CD4-positive, alpha-beta T cell treated with Interferon alpha-2 for 1 hour (primary cell): ENCODE results near the gene PRKAG3.
A peak's percentile ranks its signal among the peaks of the same experiment; 100 is the strongest.

ENCODE experiments used
- DNase-seq, 2 donors: peaks; one replicate each; pipeline ENCODE4 v3.0.0-alpha.2; 2020 to 2022

Gene PRKAG3

DNA sequence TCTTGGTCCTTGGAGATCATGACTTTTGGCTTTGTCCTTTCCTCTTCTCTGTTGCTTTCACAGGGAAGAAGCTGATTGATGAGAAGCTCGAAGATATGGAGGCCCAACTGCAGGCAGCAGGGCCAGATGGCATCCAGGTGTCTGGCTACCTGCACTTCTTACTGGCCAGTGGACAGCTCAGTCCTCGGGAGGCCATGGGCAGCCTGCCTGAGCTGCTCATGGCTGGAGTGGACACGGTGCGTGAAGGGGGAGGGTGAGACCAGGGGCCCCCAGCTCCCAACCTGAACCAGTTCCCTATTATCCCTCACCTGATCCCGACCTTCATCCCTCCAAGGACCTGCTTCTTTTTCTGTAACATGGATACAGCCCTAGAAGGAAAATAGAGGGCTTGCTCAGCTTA, 18.7 kb downstream of the PRKAG3 start:
- no peak for DNase-seq

DNA sequence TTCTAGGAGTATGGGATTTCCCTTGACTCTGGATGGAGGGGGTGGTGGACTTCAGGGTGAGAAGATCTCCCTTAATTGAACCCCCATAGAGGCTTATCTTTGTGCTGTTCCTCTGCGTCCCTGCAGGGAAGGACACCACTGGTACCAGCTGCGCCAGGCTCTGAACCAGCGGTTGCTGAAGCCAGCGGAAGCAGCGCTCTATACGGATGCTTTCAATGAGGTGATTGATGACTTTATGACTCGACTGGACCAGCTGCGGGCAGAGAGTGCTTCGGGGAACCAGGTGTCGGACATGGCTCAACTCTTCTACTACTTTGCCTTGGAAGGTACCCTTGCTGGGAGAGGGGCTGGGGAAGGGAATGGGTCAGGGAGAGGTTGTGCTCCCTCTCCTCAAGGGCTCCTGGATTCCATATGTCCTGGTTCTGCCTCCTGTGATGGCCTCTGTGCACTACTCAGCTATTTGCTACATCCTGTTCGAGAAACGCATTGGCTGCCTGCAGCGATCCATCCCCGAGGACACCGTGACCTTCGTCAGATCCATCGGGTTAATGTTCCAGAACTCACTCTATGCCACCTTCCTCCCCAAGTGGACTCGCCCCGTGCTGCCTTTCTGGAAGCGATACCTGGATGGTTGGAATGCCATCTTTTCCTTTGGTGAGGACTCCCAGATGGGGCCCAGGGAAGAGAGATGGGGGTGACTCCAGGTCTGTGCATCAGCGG, 19.3 kb downstream of the PRKAG3 start:
- DNase-seq: no peak

DNA sequence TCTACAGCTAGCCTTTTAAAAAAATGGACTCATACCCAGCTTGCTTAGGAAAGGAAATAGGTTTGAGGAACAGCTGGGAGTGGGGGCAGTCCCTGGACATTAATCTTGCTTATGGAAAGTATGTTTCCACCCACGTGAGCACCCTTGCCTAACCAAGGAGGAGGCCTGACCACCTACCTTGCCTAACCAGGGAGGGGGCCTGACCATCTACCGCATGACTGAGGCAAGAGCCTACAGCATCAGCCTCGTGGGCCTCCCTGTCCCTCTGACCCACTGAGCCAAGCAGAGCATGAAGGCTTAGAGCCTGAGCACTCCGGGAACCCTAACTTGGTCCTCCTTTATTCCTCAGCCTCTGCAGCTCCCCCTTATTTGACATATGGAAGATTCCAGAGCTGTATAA, 20.2 kb downstream of the PRKAG3 start:
- no peak for DNase-seq

DNA sequence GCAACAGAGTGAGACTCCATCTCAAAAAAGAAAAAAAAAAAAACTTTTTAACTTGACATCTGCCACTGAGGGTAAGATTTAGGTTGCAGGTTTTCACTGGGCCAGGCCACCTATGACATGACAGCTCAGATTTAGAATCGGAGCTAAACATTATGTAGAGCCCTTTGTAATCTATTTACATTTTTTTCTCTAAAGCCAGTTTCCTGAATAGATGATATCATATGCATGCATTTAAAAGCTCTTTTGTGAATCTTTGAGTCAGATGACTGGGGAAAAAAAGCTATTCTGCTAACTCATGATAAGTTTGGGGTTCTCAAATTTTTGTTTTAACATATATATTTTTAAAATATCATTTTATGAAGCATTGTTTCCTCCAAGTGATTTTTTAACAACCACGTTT, 21.3 kb downstream of the PRKAG3 start:
- no peak for DNase-seq

DNA sequence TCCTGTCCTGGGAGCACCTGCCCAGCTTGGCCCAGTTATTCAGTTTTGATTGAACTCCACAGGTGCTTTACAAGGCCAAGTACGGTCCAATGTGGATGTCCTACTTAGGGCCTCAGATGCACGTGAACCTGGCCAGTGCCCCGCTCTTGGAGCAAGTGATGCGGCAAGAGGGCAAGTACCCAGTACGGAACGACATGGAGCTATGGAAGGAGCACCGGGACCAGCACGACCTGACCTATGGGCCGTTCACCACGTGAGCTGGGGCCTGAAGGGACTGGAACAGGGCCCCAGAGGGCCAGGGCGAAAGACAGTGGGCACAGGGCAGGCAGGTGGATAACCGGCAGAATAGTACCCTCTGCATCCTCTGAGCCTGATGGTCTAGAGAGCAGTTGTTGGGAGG, 22.1 kb downstream of the PRKAG3 start:
- no peak for DNase-seq

DNA sequence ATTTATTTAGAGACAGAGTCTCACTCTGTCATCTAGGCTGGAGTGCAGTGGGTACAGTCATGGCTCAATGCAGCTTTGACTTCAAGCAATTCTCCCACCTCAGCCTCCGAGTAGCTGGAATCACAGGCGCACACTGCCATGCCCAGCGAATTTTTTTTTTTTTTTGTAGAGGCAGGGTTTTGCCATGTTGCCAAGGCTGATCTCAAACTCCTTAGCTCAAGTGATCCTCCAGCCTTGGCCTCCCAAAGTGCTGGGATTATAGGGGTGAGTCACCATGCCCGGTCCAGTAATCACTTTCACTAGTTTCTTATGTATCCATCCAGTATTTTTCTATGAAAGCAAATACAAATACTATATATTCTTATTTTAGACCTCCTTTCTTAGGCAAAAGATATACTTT, 24.0 kb downstream of the PRKAG3 start:
- DNase-seq: no peak

DNA sequence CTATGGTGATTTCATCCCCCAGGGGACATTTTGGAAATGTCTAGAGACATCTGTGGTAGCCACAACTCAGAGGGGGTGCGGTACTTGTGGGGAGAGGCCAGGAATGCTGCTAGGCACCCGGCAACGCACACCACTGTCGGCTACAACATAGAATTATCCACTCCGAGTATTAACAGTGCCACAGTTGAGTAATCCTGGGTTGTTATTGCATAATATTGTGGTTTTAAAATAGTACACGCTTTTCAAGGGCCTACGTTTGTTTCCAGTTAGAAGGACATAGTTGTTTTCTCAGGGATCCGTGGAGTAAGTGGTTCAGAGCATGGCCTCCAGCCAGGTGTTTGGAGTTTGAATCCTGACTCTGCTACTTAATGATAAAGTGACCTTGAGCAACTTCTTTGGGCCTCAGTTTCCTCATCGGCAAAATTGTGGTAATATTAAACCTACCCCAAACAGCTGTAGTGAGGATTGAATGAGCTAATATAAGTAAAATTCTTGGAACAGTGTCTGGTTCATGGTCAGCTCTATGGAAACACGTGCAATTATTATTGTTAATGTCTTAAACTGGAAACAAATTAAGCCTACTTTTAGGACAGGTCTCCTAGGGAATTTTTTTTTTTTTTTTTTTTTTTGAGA, 25.1 kb downstream of the PRKAG3 start:
- no peak for DNase-seq

DNA sequence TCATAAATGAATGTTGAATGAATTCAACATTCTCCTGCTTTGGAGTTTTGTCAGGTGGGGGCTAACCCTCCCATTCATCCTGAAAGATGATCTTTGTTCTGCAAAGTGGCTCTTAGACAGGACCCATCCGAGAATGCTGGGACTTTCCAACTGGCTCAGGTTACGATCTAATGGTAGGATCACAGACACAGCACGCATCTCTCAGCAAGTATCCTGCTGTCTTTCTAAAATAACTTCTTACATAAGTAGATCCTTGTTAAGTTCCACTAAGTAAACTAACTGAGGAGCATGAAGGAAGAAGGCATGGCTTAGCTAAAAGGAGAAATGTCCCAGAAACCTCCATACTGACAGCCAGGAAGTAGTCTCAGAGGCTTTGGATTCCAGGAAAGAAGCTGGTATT, 26.0 kb downstream of the PRKAG3 start:
- DNase-seq: no peak

DNA sequence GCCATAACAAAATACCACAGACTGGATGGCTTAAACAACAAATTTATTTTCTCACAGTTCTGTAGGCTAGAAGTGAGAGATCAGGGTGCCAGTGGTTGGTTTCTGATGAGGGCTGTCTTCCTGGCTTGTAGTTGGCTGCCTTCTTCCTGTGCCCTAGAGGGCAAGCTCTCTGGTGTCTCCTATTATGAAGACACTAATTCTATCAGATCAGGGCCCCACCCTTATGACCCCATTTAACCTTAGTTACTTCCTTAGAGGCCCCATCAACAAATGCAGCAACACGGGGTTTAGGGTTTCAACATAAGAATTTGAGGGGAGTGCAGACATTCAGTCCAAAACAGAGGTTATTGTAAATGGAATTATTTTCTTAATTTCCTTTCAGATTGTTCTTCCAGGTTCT, 26.8 kb downstream of the PRKAG3 start:
- DNase-seq: no peak

DNA sequence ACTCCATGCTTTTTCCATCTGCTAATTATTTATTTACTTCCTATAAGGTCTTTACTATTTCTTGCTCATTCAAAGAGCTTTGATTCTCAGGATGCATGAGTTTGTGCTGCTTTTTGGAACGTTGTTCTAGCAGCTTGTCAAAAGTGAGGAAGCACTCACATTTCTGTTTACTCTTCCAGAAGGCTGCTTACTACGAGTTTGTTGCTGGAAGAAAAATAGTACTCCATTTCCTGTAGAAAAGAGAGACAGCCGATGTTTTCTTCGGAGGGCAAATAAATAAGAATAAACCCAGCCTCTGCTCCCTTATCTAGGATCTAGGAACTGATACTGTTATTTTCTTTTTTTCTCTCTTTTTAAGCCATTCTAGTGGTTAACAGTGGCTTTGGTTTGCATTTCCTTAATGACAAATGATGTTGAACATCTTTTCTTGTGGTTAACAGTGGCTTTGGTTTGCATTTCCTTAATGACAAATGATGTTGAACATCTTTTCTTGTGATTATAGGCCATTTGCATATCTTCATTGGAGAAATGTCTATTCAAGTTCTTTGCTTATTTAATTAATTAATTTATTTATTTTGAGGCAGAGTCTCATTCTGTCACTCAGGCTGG, 29.1 kb downstream of the PRKAG3 start:
- peak in 1 of 2 donors; percentile 12 for DNase-seq

DNA sequence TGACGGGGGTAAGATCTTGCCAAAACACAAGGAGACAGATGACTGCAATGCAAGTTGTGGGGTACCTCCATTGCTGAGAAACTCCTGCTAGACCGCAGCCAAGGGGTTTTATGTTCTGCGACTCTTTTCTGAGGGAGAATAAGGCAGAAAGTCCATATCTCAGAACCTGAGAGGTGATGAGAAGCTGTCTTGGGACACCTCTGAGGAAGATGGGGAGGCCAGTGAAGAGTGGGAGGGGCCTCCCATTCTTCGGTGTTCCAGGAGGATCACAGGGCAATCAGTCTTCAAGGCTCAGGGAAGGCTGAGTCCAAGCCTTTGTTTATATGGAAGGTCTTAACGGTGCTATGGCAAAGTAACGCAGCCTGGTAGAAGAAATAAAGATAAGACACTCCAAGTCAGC, 31.6 kb downstream of the PRKAG3 start:
- no peak for DNase-seq

DNA sequence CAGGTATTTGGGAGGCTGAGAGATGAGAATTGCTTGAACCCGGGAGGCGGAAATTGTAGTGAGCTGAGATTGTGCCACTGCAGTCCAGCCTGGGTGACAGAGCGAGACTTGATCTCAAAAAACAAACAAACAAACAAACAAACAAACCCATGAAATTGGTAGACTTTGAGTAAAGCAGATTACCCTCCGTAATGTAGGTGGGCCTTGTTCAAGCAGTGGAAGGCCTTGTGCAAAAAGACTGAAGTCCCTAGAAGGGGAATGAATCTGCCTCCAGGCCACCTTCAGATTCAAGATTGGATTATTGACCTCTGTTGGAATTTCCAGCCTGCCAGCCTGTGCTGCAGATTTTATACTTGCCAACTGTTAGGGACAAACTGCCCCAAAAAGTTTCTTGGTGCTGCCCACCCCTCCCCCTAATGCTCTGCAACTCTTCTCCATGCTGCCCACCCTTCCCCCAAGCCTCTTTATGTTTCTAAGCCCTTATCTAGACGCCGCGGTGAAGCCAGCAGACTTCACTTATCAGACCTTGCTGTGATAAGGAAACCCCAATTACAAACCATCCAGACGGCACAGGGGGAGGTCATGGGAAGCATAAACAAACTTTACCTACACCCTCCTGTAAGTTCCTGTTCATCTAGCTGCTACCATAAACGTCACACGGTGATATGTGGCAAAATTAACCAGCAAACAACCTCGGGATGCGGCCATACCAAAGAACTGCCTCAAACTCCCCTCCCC, 32.7 kb downstream of the PRKAG3 start:
- DNase-seq: no peak

DNA sequence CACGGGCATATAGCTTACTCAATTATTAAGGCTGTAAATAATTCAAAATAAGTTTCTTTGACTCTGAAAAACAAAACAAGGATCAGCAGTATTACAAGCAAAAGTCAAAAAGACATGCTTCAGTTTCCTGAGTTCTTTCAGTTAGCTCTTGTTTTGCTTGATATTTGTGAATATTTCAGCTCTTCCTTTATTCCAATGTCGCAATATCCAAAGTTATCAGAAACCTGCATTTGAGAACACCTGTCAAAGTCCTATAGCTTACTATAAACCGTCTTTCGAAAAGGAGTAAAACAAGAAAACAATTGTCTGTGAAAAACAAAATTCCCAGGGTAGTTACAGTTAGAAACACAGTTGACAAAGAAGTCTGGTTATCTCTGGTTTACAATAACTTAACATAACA, 34.9 kb downstream of the PRKAG3 start:
- no peak for DNase-seq

DNA sequence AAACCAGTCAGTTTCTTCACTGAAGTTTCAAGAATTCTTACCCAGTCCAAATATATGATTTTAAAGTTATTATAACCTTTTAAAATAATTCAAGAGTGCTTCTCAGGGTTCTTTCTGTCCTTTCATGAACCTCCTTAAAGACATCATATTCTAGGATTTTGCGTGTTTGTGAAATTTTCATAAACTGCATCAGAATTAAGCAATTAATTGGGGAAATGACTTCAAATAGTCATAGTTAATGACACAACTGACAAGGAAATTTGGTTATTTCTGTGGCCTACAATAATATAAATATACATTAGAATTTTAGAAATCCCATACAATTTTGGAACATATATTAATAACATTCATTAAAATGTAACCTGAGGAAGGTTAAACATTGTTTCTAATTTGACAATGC, 39.2 kb downstream of the PRKAG3 start:
- no peak for DNase-seq

DNA sequence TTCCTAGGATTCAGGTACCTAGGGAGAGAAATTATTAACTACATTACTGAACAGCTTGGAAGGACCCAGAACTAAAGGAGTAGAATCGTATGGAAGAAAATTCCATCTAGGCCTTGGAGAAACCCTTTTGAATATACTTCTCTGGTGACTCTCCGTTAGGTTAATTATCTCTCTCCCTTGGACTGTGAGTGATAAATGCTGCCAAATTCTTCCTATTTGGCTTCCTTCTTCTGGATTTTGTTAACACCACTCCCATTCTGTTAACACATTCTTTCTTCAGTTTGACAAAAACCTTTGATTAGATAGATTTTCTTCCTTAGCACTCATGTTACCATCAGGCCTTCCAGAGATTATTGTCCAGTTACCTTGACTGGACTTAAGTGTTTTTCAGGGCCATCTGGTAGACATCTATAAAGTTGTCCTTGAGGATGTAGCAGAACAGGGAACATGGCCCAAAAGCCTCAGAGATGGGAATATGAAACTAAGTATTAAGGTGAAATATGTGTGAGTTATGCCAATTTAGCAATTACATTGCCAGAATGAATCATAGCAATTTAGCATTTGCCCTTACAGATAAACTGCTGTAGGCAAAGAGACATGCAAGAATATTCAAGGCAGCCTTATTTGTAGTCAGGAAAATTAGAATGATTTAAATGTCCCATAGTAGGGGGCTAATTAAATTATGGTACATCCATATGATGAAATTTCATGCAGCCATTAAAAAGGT, 42.9 kb downstream of the PRKAG3 start:
- DNase-seq: no peak

DNA sequence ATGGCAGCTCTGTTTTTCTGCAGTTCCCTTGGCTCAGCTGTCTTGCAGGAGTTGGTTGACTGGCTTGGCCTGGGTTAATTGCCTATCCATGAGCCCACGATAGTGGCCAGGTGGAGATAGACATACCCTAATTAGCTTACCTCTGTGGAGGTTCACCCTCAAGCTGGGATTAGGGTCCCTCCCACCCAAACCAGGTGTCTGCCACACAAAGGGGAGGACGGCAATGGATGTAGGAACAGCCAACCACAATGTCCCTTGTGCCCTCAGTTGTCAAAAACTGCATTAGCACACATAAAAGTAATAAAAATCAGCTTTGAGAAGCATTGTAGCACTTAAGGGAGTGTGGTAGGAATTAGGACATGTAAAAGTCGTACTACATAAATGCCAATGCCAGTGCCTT, 45.5 kb downstream of the PRKAG3 start:
- no peak for DNase-seq

DNA sequence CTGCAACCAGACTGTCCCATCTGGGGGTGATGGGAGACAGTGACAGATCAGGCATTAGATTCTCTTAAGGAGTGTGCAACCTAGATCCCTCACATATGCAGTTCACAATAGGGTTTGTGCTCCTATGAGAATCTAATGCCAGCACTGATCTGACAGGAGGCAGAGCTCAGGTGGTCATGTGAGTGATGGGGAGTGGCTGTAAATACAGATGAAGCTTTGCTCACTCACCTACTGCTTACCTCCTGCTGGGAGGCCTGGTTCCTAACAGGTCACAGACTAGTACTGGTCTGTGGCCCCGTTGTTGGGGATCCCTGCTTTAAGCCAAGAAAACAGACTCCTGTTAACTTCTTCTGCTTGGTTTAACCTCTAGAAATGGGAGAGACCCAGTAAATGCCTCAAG, 46.5 kb downstream of the PRKAG3 start:
- no peak for DNase-seq

DNA sequence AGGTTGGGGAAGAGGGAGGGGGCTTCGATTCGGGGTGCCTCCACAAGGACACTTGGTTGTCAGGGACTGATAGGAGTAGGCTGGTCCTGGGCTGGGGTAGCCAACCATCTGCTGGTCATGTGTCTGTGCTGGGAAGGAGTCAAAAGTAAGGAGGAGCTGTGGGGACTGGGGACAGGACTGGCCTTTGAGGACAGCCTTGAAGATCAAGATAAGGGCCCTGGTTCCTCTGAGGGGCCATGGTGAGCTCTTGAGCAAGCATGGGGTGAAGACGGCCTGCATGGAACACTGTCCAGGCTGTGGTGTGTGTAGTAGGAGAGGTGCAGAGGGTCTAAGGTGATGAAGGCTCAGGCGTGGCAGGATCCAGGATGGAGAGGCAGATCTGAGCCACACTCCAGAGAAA, 47.9 kb downstream of the PRKAG3 start:
- no peak for DNase-seq

DNA sequence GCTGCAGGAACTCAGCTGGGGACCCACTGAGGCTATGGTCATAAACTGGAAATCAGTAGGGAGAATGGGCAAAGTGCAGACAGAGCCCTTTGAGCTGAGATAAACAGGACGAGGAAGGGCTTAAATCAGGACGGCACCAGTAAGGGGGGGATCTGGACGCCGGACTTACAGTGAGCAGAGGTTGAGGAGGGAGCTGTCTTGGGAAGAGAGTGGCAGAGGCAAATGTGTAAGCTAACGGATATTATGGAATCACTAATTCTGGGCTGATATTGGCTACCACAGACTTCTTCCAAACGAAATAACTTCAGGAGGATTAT, 49.1 kb downstream of the PRKAG3 start:
- no peak for DNase-seq

DNA sequence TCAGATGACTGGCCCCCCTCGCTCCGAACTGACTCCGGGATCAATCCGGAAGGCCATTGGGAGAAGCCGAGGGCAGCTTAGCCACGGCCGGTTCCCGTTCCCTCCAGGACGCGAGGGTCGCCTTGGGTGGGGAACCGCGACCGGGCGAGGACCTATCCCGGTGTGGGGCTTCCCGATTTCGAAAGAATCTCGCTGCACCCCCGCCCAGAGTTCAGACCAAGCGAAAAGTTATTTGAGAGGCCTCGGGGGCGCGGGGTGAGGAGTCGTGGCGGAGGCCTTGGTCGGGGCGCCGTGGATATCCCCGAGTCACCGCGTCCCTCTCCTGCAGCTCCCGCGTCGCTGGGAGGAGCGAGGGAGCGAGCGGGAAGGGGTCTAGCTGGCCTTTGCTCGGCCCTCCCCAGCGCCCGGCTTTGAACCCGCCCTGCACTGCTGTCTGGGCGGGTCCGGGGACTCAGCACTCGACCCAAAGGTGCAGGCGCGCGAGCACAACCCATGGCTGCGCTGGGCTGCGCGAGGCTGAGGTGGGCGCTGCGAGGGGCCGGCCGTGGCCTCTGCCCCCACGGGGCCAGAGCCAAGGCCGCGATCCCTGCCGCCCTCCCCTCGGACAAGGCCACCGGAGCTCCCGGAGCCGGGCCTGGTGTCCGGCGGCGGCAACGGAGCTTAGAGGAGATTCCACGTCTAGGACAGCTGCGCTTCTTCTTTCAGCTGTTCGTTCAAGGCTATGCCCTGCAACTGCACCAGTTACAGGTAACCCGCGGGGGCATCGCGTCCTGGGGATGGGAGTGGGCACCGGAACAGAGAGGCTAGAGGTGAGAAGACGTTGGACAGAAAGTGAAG, 49.7 kb downstream of the PRKAG3 start, which contains the start of gene CYP27A1:
Gene CYP27A1 (plus strand): TSS at position 457 of the 837 bp plus-strand sequence. CDS start 36 bp downstream, at position 493.
- no peak for DNase-seq

DNA sequence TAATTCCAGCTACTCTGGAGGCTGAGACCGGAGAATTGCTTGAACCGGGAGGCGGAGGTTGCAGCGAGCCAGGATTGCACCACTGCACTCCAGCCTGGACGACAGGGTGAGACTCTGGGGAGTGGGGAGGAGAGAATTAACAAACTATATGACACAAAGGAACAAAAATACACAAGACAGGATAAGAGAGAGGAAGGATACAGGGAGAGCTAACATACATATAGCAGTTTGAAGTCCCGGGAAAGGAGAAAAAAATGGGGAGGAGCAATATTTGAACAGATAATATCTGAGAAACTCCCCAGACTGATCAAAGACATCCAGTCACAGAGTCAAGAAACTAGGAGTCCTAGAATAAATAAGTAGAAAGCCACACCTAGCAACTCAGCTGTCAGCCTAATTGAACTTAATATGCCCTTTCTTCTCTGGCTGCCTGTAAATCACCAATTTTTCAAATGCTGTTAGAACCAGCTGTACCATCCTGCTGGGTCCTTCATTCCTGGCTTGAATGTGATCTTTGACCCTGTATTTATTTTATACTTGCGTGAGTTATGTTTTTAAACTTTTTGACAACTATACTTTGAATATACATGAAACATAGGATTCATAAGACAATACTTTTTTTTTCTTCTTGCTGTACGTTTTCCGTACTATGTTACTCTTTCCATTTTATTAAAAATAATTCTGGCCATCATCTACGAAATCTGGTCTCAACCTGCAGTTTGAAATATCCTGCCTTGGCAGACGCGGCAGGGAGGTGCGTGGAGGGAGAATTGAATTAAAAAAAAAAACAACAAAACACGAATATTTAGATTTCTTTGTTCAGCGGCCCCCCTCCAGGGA, 50.5 kb downstream of the PRKAG3 start:
- DNase-seq: no peak
